ENCODE measurements around the gene ZNF516. TPM values are rescaled to one million over a fixed set of nuclear protein-coding genes. Genes with fewer than 3 reads are reported as not detected.

Gene ZNF516
- total and polyA plus RNA-seq, 10 of the 15 experiments (the other 5 are each of a cell fraction or from before 2014, with no cell fraction given): 2.0 to 32.0 (median 8.3) TPM

- intact Hi-C loops (cut with micrococcal nuclease; ENCODE audit: unreplicated experiment): no loop called here
- 86% methylated on average over 23 of the region's 26 CpGs for WGBS (ENCODE audit: insufficient coverage, insufficient replicate concordance, low lambda C conversion rate, missing lambda C conversion rate)
- H3K4me3 ChIP-seq: no peak overlapping the region
- in situ Hi-C loops (cut with MboI): loop anchor here (25.0 kb wide), 1 partner anchor 1720 kb away; no protein-coding TSS in a partner anchor
- H3K27ac ChIP-seq (ENCODE audit: control insufficient read depth, insufficient read depth): no peak overlapping the region
- H3K9ac ChIP-seq (ENCODE audit: control insufficient read depth, insufficient read depth, low read length): no peak overlapping the region
- ChIA-PET RAD21 (ENCODE audit: unreplicated experiment) (no interaction called here), POLR2A (no interaction called here), SMC1A (ENCODE audit: uncharacterized antibody, unreplicated experiment) (interaction anchor here (0.9 kb wide), 1 partner anchor 446 kb away, joined by 3 read pairs; no protein-coding TSS in a partner anchor), CTCF (no interaction called here)
- DNase-seq (ENCODE audit: low read depth, low spot score) (no peak), ATAC-seq (no peak), FAIRE-seq (no peak)
- H2AFZ ChIP-seq (ENCODE audit: control insufficient read depth, low read depth, low read length): no peak overlapping the region
- H3K9me3 ChIP-seq (replicated peaks; ENCODE audit: control insufficient read depth, insufficient read depth, low read length): no peaks in the 10 kb centered on the region; the same call in 2 of the 3 replicates
- H3K27me3 ChIP-seq (replicated peaks in 1 of 2; ENCODE audit: control insufficient read depth in 2 of 2, insufficient read depth in 2 of 2, low read length in 1 of 2): no peaks in the 10 kb centered on the region
- no peaks in the 10 kb centered on the region for H4K20me1 ChIP-seq (ENCODE audit: control insufficient read depth, insufficient read depth)
- H3K36me3 ChIP-seq (ENCODE audit: control insufficient read depth in 2 of 2, insufficient read depth in 2 of 2, low read length in 1 of 2): peaks cover 2 to 6% of the 10 kb centered on the region in 2 experiments; a peak in 3 of 4 replicates
- H3K79me2 ChIP-seq (ENCODE audit: control insufficient read depth, insufficient read depth, low read length): no peaks in the 10 kb centered on the region
- no peaks in the 10 kb centered on the region for H3K4me1 ChIP-seq (ENCODE audit: control insufficient read depth, insufficient read depth, low read length)
- no TSS peak for BruUV-seq (replicated peaks)
- no peak overlapping the region for H3K4me2 ChIP-seq (ENCODE audit: control insufficient read depth, insufficient read depth)
- no peak for TF ChIP-seq CREB1 (IDR thresholded peaks at IDR 0.05; ENCODE audit: low read depth)
- no peak for TF ChIP-seq POLR2A (IDR thresholded peaks at IDR 0.05; ENCODE audit: low read depth, low read length)
- TF ChIP-seq NFYB (IDR thresholded peaks at IDR 0.05; ENCODE audit: insufficient read depth, low read depth, low read length): no peak
- no peak for TF ChIP-seq FOXK2 (IDR thresholded peaks at IDR 0.05)
- no peak for TF ChIP-seq BCLAF1 (IDR thresholded peaks at IDR 0.05)
- TF ChIP-seq MXI1 (IDR thresholded peaks at IDR 0.05; ENCODE audit: low read depth, low read length): no peak
- no peak for TF ChIP-seq IKZF2 (IDR thresholded peaks at IDR 0.05)
- no peak for TF ChIP-seq CBX5 (IDR thresholded peaks at IDR 0.05; ENCODE audit: low read depth)
- no peak for TF ChIP-seq CHD4 (IDR thresholded peaks at IDR 0.05)
- TF ChIP-seq ELK1 (IDR thresholded peaks at IDR 0.05; ENCODE audit: low read depth, low read length): no peak
- no peak for TF ChIP-seq ZNF274 (IDR thresholded peaks at IDR 0.05; ENCODE audit: insufficient read depth, insufficient read length)
- no peak for TF ChIP-seq TAF1 (IDR thresholded peaks at IDR 0.05; ENCODE audit: borderline replicate concordance, low read depth, low read length)
- no peak for TF ChIP-seq GATAD2B (conservative IDR thresholded peaks at IDR 0.05; ENCODE audit: low read depth)
- TF ChIP-seq RELB (IDR thresholded peaks at IDR 0.05; ENCODE audit: low read depth): no peak
- TF ChIP-seq NKRF (conservative IDR thresholded peaks at IDR 0.05): no peak
Measured at GRCh38 chr18:76357174-76357573, 137.9 kb downstream of the ZNF516 start.

All from GM12878 (cell line).